Ascending aorta (tissue), 2 donors: ENCODE measurements around the gene ZNF606. TPM values are rescaled to one million over a fixed set of nuclear protein-coding genes. Genes with fewer than 3 reads are reported as not detected.

Experiments used
- DNase-seq, 2 donors: peaks; one replicate each; pipeline ENCODE4 v3.0.0-alpha.2; 2019; ENCODE audit warnings: low spot score in 2 of 2
- H3K27ac ChIP-seq, 2 donors: fragments of 200-600 bp; sonication (generic); one replicate each; pipeline ENCODE4 v1.5.1; 2016 to 2017; ENCODE audit warnings: mild to moderate bottlenecking in 1 of 2
- H3K27me3 ChIP-seq: fragments of 200-600 bp; sonication (generic); one replicate; pipeline ENCODE4 v1.5.1; 2017
- H3K36me3 ChIP-seq, 2 donors: fragments of 200-600 bp; sonication (generic); one replicate each; pipeline ENCODE4 v1.5.1; 2016
- H3K4me1 ChIP-seq, 2 donors: fragments of 200-600 bp; sonication (generic); one replicate each; pipeline ENCODE4 v1.5.1; 2016 to 2017; ENCODE audit warnings: mild to moderate bottlenecking in 1 of 2
- H3K4me3 ChIP-seq, 2 donors: fragments of 200-600 bp; sonication (generic); one replicate each; pipeline ENCODE4 v1.5.1; 2016 to 2017; ENCODE audit warnings: mild to moderate bottlenecking in 1 of 2
- H3K9me3 ChIP-seq, 2 donors: fragments of 200-600 bp; sonication (generic); one replicate each; pipeline ENCODE4 v1.5.1; 2016
- intact Hi-C: fragments of 100-400 bp; cut with DNase I; formaldehyde crosslinking; loops from one replicate; pipeline ENCODE4 v1.15.1; 2023
- total RNA-seq: library from RNA; depleted of rRNA; stranded (reverse); fragments of >200 nt; gene quantifications from one replicate; pipeline ENCODE4 v1.1.0, GENCODE V29; 2016
- TF ChIP-seq, protein P1 (sequence below), 3 experiments: fragments of 200-600 bp in 2 of 3; fragments of 450-650 bp in 1 of 3; sonication (generic) in 2 of 3; IDR thresholded peaks; one replicate each; pipeline ENCODE4 v1.5.1; 2016 to 2019; ENCODE audit warnings: antibody characterized with exemption in 3 of 3, mild to moderate bottlenecking in 1 of 3, moderate library complexity in 1 of 3

The ZNF606 gene
- total RNA-seq, 1 donor from 2014 or later: 1.5 TPM

DNA sequence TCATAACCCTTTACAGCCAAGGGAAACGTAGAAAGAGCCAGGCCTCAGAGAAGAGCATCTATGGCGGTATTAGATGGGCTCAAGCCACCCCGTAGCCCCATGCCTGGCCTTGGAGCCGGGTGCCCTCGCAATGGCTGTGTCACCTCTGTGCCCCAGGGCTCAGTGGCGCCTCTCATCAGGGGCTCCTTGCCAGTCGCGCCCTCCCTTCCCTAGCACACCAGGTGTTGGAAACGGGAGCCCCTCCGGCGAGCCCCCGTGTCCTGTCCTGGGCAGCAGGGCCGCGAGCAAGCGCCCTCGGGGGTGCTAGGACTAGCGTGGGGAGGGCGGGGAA lies 55.6 kb downstream of the ZNF606 start:
- DNase-seq: no peak
- H3K4me1 ChIP-seq: no peaks in the 10 kb centered on the region
- peaks cover 21 to 26% of the 10 kb centered on the region in 2 donors for H3K36me3 ChIP-seq
- intact Hi-C loops: loop anchor here (1.0 kb wide), 1 partner anchor 208 kb away; no protein-coding TSS in a partner anchor
- H3K27ac ChIP-seq: peak overlapping the region; percentile 78 to 82
- TF ChIP-seq, protein P1, sequence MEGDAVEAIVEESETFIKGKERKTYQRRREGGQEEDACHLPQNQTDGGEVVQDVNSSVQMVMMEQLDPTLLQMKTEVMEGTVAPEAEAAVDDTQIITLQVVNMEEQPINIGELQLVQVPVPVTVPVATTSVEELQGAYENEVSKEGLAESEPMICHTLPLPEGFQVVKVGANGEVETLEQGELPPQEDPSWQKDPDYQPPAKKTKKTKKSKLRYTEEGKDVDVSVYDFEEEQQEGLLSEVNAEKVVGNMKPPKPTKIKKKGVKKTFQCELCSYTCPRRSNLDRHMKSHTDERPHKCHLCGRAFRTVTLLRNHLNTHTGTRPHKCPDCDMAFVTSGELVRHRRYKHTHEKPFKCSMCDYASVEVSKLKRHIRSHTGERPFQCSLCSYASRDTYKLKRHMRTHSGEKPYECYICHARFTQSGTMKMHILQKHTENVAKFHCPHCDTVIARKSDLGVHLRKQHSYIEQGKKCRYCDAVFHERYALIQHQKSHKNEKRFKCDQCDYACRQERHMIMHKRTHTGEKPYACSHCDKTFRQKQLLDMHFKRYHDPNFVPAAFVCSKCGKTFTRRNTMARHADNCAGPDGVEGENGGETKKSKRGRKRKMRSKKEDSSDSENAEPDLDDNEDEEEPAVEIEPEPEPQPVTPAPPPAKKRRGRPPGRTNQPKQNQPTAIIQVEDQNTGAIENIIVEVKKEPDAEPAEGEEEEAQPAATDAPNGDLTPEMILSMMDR (IDR thresholded peaks at IDR 0.05): no peak
- peak overlapping the region; percentile 58 to 82 for H3K4me3 ChIP-seq
- no peaks in the 10 kb centered on the region for H3K27me3 ChIP-seq
- peaks cover 44 to 57% of the 10 kb centered on the region in 2 donors for H3K9me3 ChIP-seq

- peaks cover 51 to 58% of the 10 kb centered on the region in 2 donors for H3K9me3 ChIP-seq
- peaks cover 29 to 33% of the 10 kb centered on the region in 2 donors for H3K36me3 ChIP-seq
- TF ChIP-seq, protein P1 (IDR thresholded peaks at IDR 0.05): no peak
- H3K27ac ChIP-seq: no peak overlapping the region
- DNase-seq: no peak
- peak overlapping the region in 1 of 2 donors; percentile 82 for H3K4me3 ChIP-seq
- intact Hi-C loops: no loop called here
- no peaks in the 10 kb centered on the region for H3K27me3 ChIP-seq
- H3K4me1 ChIP-seq: no peaks in the 10 kb centered on the region
Observed at GRCh38 chr19:57946316-57946715, 56.3 kb downstream of the ZNF606 start.

GRCh38 chr19:57941593-57941992 lies 61.0 kb downstream of the ZNF606 start:
- no peak overlapping the region for H3K4me3 ChIP-seq
- peaks cover 80 to 97% of the 10 kb centered on the region in 2 donors for H3K9me3 ChIP-seq
- peaks cover 42 to 64% of the 10 kb centered on the region in 2 donors for H3K36me3 ChIP-seq
- H3K4me1 ChIP-seq: no peaks in the 10 kb centered on the region
- no peak for DNase-seq
- no peaks in the 10 kb centered on the region for H3K27me3 ChIP-seq
- no peak overlapping the region for H3K27ac ChIP-seq
- TF ChIP-seq, protein P1 (IDR thresholded peaks at IDR 0.05): no peak
- intact Hi-C loops: no loop called here

DNA sequence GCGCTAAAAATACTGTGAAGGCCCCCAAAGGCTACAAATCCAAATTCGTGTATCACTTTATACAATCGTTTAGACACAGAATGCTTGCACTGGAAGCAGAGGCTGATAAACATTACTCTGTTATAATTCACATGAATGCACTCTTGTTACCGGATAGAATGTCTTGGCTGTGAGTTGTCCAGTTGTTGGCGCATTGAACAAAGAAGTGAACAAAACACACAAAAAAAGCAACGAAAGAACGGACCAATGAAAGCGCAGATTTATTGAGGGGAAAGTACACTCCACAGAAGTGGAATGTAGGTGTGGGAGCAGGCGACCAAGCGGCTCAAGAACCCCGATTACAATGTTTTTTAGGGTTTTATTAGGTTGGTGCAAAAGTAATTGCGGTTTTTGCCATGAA lies 66.9 kb downstream of the ZNF606 start:
- intact Hi-C loops: no loop called here
- Histone ChIP-seq H3K4me3 (no peak overlapping the region), H3K4me1 (no peaks in the 10 kb centered on the region), H3K36me3 (peaks cover 8 to 31% of the 10 kb centered on the region in 2 donors), H3K27me3 (no peaks in the 10 kb centered on the region), H3K27ac (no peak overlapping the region), H3K9me3 (peaks cover 71 to 98% of the 10 kb centered on the region in 2 donors)
- TF ChIP-seq, protein P1 (IDR thresholded peaks at IDR 0.05): no peak
- DNase-seq: no peak

- Histone ChIP-seq H3K36me3 (peaks cover 7 to 31% of the 10 kb centered on the region in 2 donors), H3K27me3 (no peaks in the 10 kb centered on the region), H3K9me3 (peaks cover 76 to 98% of the 10 kb centered on the region in 2 donors), H3K4me1 (no peaks in the 10 kb centered on the region), H3K4me3 (peak within 1 kb of the TSS; percentile 49 to 65), H3K27ac (no peak within 1 kb of the TSS)
- peak in 1 of 2 donors; percentile 68 for DNase-seq
- TF ChIP-seq, protein P1 (IDR thresholded peaks at IDR 0.05): no peak
- intact Hi-C loops: no loop called here
Observed at GRCh38 chr19:57934820-57935665, 67.6 kb downstream of the ZNF606 start, which contains the start of gene ZNF418. TSS of gene ZNF418 (minus strand) at chr19:57935402. CDS start at chr19:57933822, 1,580 bp downstream.
